ENCODE data around the gene LCOR.
"Not testable (repeated sequence)": the region's sequence is repeated elsewhere in the genome, so short reads cannot be mapped to it uniquely, and the experiment has no call there.

Gene LCOR

DNA sequence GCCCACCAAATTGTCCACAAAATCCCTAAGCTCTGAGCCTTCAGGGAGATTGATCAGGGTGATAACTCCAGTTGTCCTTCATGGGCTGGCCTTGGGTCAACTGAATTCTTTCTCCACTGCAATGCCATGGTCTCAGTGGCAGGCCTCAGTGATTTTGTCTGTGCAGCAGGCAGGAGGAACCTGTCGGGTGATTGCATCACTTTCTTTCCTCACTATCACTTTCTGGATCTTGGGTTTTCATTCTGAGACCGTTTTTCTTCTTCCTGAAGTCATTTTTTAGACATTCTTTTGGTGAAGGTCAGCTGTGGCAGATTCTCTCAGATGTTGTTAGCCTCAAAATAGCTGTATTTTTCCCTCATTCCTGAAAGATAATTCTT, 28.8 kb upstream of the LCOR start:
- TF ChIP-seq, protein P1, sequence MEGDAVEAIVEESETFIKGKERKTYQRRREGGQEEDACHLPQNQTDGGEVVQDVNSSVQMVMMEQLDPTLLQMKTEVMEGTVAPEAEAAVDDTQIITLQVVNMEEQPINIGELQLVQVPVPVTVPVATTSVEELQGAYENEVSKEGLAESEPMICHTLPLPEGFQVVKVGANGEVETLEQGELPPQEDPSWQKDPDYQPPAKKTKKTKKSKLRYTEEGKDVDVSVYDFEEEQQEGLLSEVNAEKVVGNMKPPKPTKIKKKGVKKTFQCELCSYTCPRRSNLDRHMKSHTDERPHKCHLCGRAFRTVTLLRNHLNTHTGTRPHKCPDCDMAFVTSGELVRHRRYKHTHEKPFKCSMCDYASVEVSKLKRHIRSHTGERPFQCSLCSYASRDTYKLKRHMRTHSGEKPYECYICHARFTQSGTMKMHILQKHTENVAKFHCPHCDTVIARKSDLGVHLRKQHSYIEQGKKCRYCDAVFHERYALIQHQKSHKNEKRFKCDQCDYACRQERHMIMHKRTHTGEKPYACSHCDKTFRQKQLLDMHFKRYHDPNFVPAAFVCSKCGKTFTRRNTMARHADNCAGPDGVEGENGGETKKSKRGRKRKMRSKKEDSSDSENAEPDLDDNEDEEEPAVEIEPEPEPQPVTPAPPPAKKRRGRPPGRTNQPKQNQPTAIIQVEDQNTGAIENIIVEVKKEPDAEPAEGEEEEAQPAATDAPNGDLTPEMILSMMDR (IDR thresholded peaks at IDR 0.05; ENCODE audit: low read depth, low read length, missing control alignments), result no peak
- no peak for DNase-seq (ENCODE audit: low read depth)
- in situ Hi-C loops (cut with HindIII; ENCODE audit: low sequenced_read_pairs), result no loop called here
- H3K4me3 ChIP-seq (ENCODE audit: low read depth, low read length), result no peak overlapping the region

DNA sequence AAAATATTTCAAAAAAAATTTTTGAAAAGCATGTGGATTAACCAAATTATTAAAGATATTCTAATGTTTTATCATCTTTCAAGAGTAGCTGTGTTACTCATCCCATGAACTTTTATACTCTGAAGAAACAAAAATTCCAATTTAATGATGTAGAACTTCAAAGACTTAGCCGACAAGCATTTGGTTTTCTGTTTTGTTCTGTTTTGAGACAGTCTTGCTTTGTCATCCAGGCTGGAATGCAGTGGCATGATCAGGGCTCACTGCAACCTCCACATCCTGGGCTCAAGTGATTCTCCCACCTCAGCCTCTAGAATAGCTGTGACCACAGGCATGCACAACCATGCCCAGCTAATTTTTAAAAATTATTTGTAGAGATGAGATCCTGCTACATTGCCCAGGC, 17.8 kb upstream of the LCOR start:
- peak; percentile 76 for DNase-seq (ENCODE audit: low read depth)

DNA sequence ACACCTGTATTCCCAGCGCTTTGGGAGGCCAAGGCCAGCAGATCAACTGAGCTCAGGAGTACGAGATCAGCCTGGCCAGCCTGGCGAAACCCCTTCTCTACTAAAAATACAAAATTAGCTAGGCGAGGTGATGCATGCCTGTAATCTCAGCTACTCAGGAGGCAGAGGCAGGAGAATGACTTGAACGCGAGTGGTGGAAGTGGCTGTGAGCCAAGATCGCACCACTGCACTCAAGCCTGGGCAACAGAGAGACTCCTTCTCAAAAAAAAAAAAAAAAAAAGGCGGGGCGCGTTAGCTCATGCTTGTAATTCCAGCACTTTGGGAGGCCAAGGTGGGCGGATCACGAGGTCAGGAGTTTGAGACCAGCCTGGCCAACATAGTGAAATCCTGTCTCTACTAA, 13.1 kb upstream of the LCOR start:
- in situ Hi-C loops (cut with HindIII; ENCODE audit: low sequenced_read_pairs); H3K4me3 ChIP-seq (ENCODE audit: low read depth, low read length); DNase-seq (ENCODE audit: low read depth): not testable (repeated sequence)

More for the DNA sequence above, 17.8 kb upstream of the LCOR start:
- no peak overlapping the region for H3K4me3 ChIP-seq (ENCODE audit: low read depth, low read length)
- in situ Hi-C loops (cut with HindIII; ENCODE audit: low sequenced_read_pairs), result no loop called here
- TF ChIP-seq, protein P1 (IDR thresholded peaks at IDR 0.05; ENCODE audit: low read depth, low read length, missing control alignments), result no peak

DNA sequence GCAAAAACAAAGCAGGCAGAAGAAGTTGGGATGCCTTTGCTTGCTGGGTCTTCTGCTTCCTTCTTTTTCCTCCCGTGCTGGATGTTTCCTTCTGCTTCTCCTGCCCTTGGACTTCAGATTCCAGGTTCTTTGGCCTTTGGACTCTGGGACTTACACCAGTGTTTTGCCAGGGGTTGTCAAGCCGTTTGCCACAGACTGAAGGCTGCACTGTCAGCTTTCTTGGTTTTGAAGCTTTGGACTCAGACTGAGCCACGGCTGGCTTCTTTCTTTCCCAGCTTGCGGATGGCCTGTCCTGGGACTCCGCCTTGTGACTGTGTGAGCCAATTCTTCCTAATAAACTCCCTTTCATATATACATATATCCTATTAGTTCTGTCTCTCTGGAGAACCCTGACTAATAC, 11.3 kb upstream of the LCOR start:
- H3K4me3 ChIP-seq (ENCODE audit: low read depth, low read length), result no peak overlapping the region
- TF ChIP-seq, protein P1 (IDR thresholded peaks at IDR 0.05; ENCODE audit: low read depth, low read length, missing control alignments), result no peak
- in situ Hi-C loops (cut with HindIII; ENCODE audit: low sequenced_read_pairs), result no loop called here
- DNase-seq (ENCODE audit: low read depth), result no peak

DNA sequence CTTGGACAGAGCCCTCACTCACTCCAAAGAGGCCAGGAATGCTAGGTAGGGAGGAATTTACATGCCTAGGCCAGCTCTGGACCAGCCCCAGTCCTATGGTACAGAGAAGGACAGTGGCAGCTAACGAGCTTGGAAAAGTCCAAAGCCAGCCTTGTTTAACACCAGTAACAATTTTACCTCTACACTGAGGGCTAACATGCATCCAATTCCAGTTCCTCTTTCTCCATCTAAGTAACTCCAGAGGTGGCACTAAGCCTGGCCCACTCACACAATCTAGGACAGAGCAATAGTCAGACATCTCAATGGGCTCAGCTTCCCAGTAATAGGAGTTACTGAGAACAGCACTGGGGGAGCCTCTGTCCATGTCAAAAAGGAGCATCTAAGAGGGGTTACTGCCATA, 5.7 kb upstream of the LCOR start:
- TF ChIP-seq, protein P1 (IDR thresholded peaks at IDR 0.05; ENCODE audit: low read depth, low read length, missing control alignments), result no peak
- no peak for DNase-seq (ENCODE audit: low read depth)
- in situ Hi-C loops (cut with HindIII; ENCODE audit: low sequenced_read_pairs), result no loop called here

DNA sequence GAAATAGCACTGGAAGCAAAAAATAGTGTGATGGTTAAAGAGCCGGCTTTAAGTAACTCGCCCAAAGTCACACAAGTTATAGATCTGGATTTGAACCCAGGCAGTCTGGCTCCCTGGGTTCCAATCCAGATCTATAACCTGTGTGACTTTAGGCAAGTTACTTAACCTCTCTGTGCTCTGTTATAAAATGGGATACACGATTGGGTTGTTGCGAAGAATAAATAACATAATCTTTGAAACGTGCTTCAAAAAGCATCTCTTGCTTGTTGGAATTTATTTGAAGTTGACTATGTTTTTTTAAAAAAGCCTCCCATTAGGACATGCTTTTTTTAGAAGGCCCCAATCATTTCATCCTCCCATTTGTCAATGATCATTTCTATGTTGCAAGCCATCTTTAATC, 3.5 kb upstream of the LCOR start:
- TF ChIP-seq, protein P1 (IDR thresholded peaks at IDR 0.05; ENCODE audit: low read depth, low read length, missing control alignments), result no peak
- in situ Hi-C loops (cut with HindIII; ENCODE audit: low sequenced_read_pairs), result no loop called here
- H3K4me3 ChIP-seq (ENCODE audit: low read depth, low read length), result no peak overlapping the region
- no peak for DNase-seq (ENCODE audit: low read depth)

More for the DNA sequence above, 5.7 kb upstream of the LCOR start:
- H3K4me3 ChIP-seq (ENCODE audit: low read depth, low read length), result no peak overlapping the region

DNA sequence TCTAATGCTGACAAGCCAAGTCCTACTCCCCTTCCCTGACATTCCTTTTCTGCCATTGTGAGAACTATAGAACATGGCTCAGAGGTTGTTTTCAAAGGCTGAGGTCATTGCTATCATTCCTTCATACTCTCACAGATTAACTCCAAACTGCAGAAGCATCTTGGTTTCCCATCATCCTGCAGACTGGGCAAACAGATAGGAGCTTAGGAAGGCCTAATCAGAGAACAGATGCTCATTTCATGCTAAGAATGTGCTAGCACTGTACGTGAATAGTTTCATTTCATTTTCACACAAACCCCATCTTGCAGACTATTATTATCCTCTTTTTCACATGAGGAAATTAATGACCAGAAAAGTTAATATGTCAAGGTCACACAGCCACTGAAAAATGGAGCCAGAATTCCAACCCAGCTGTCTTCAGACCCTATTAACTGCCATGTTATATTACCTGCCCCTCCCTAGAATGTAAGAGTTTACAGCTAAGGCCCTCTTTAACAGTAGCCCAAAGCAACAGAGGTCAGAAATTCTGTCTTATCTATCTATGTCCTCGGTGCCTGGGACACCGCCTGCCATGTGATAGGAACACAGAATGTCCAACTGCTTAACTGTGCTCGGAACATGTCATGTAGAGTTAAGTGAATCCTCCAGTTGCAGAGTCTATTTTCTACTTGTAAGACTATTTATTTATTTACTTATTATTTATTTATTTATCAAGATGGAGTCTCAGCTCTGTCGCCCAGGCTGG, 2.9 kb upstream of the LCOR start:
- TF ChIP-seq, protein P1 (IDR thresholded peaks at IDR 0.05; ENCODE audit: low read depth, low read length, missing control alignments), result no peak
- no peak overlapping the region for H3K4me3 ChIP-seq (ENCODE audit: low read depth, low read length)
- DNase-seq (ENCODE audit: low read depth), result no peak
- in situ Hi-C loops (cut with HindIII; ENCODE audit: low sequenced_read_pairs), result no loop called here

Data from astrocyte of the cerebellum (primary cell).